OCI-LY1 (cell line): ENCODE measurements around the gene PAQR8.

Experiments used
- EZH2 ChIP-seq: fragments of 200-600 bp; sonication (generic), shearing (Covaris generic); IDR thresholded peaks from 2 replicates; pipeline ENCODE4 v1.8.0; 2017; ENCODE audit warnings: borderline replicate concordance, mixed run types, mild to moderate bottlenecking, antibody characterized with exemption, low read length, moderate library complexity, mixed read lengths
- TF ChIP-seq, protein P1 (sequence below): fragments of 200-600 bp; sonication (generic), shearing (Covaris generic); IDR thresholded peaks from 2 replicates; pipeline ENCODE4 v1.5.1; 2017; ENCODE audit warnings: mild to moderate bottlenecking, antibody characterized with exemption, low read length, moderate library complexity, mixed read lengths

DNA sequence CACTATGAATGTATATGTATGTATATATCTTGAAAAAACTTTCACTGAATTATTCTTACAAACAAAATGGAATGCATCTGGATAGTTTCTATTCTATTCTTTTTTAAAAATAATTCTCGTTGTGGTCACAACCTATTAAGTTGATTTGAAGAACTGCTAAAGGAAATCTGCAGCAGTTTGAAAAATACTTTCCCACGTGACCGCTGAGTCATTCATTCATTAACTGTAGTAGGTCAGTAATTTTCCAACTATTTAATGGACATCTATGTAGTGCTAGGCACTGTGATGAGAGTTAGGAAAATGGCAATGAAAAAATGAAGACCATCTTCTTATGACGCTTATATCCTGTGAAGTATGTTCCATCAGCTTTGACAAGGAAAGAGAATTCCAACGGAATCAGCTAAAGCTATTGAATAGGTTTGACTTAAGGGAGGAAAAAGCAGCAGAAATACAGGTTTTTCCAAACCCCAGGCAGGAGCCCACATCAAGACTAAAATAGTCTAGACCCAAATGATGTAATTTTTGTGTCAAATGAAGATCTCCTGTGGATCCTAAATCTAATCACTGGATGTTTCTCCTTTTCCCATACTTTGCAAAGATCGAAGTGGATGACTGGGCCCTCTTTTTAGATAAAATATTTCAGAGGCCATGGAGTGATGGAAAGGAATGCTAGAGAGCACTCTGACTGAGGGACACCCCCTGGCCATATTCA is 54.1 kb downstream of the PAQR8 start:
- no peak for TF ChIP-seq EZH2
- TF ChIP-seq, protein P1, sequence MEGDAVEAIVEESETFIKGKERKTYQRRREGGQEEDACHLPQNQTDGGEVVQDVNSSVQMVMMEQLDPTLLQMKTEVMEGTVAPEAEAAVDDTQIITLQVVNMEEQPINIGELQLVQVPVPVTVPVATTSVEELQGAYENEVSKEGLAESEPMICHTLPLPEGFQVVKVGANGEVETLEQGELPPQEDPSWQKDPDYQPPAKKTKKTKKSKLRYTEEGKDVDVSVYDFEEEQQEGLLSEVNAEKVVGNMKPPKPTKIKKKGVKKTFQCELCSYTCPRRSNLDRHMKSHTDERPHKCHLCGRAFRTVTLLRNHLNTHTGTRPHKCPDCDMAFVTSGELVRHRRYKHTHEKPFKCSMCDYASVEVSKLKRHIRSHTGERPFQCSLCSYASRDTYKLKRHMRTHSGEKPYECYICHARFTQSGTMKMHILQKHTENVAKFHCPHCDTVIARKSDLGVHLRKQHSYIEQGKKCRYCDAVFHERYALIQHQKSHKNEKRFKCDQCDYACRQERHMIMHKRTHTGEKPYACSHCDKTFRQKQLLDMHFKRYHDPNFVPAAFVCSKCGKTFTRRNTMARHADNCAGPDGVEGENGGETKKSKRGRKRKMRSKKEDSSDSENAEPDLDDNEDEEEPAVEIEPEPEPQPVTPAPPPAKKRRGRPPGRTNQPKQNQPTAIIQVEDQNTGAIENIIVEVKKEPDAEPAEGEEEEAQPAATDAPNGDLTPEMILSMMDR: no peak
